HepG2 (cell line): ENCODE data around the gene THADA. TPM values are rescaled to one million over a fixed set of nuclear protein-coding genes. Genes with fewer than 3 reads are reported as not detected.

Experiments
- ATAC-seq: fragments of 200-7000 bp; cut with Tn5 transposase; 3 replicates; pipeline ENCODE4 v1.9.1; 2020; ENCODE audit warnings: mild to moderate bottlenecking, moderate library complexity
- BruUV-seq: library from RNA; stranded (reverse); fragments of 400-500 nt; replicated peaks from 2 replicates; lab custom pipeline; 2021; lab: Mats Ljungman, UMichigan
- CTCF ChIA-PET: fragments of 300-600 bp; formaldehyde crosslinking; extraction: SDS; loops from one replicate; lab custom pipeline; 2021; ENCODE audit warnings: low total read pairs, inconsistent platforms, low intra/inter-chr PET ratio; lab: Yijun Ruan, JAX
- POLR2A ChIA-PET: fragments of 350-600 bp; sonication (Branson Sonifier 250); formaldehyde crosslinking; loops from one replicate; lab custom pipeline; 2020; ENCODE audit warnings: antibody characterized with exemption, inconsistent platforms; lab: Yijun Ruan, JAX
- DNase-seq: peaks from one replicate; pipeline ENCODE4 v3.0.0-alpha.2; 2015; ENCODE audit warnings: low spot score
- FAIRE-seq: peaks from 3 replicates; lab custom pipeline; 2011; peaks lifted over from hg19 to GRCh38; lab: Jason Lieb, UNC
- H2AFZ ChIP-seq: one replicate; pipeline ENCODE4 v1.6.1; 2011; ENCODE audit warnings: low read length, inconsistent platforms
- H3K27ac ChIP-seq: fragments of 300-600 bp; 3 replicates; pipeline ENCODE4 v1.8.0; 2011; ENCODE audit warnings: mixed run types, mild to moderate bottlenecking, mixed read lengths, low read length, inconsistent platforms; ENCODE audit not compliant: insufficient read depth; ENCODE audit errors: extremely low read length
- H3K27me3 ChIP-seq, 2 experiments: fragments of 200-600 bp in 1 of 2; 2 replicates in 1 of 2; 3 replicates in 1 of 2; pipeline versions ENCODE4 v1.6.0 to v1.8.0; 2011; ENCODE audit warnings: low read length in 2 of 2, mild to moderate bottlenecking in 2 of 2, moderate library complexity in 2 of 2, inconsistent platforms in 1 of 2; ENCODE audit not compliant: insufficient read depth in 2 of 2, control insufficient read depth in 1 of 2
- H3K36me3 ChIP-seq, 2 experiments: fragments of 200-600 bp in 1 of 2; replicated peaks in 1 of 2; 2 replicates in 1 of 2; 3 replicates in 1 of 2; pipeline versions ENCODE4 v1.5.1 to v1.8.0; 2011; ENCODE audit warnings: low read length in 2 of 2, inconsistent platforms in 1 of 2; ENCODE audit not compliant: insufficient read depth in 2 of 2, control insufficient read depth in 1 of 2
- H3K4me1 ChIP-seq: 2 replicates; pipeline ENCODE4 v1.5.1; 2012; ENCODE audit warnings: low read length, inconsistent platforms; ENCODE audit not compliant: insufficient read depth
- H3K4me2 ChIP-seq: 2 replicates; pipeline ENCODE4 v1.6.0; 2011; ENCODE audit warnings: low read depth, low read length, inconsistent platforms
- H3K4me3 ChIP-seq, 3 experiments: fragments of 200-600 bp in 1 of 3; sonication (generic), shearing (Covaris generic) in 1 of 3; replicated peaks in 1 of 3; 2 replicates each; pipeline ENCODE4 v1.5.1; 2011 to 2016; ENCODE audit warnings: low read length in 3 of 3, inconsistent platforms in 2 of 3, low read depth in 2 of 3, mild to moderate bottlenecking in 2 of 3, control low read depth in 1 of 3, mixed read lengths in 1 of 3; ENCODE audit not compliant: insufficient read depth in 1 of 3
- H3K79me2 ChIP-seq: one replicate; pipeline ENCODE4 v1.6.1; 2011; ENCODE audit warnings: low read length, inconsistent platforms; ENCODE audit not compliant: insufficient read depth
- H3K9ac ChIP-seq: 2 replicates; pipeline ENCODE4 v1.6.0; 2011; ENCODE audit warnings: mild to moderate bottlenecking, low read depth, low read length, inconsistent platforms; ENCODE audit not compliant: insufficient read depth
- H3K9me3 ChIP-seq: 2 replicates; pipeline ENCODE4 v1.5.1; 2012; ENCODE audit warnings: mild to moderate bottlenecking, low read length
- H4K20me1 ChIP-seq: 2 replicates; pipeline ENCODE4 v1.6.0; 2011; ENCODE audit warnings: inconsistent platforms, mild to moderate bottlenecking, low read length, moderate library complexity; ENCODE audit not compliant: insufficient read depth
- ETV6 ChIP-seq: sonication (generic); formaldehyde crosslinking; conservative IDR thresholded peaks from 2 replicates; pipeline ENCODE4 v1.4.0; 2020; ENCODE audit warnings: missing genetic modification reagents
- IKZF4 ChIP-seq: sonication (generic); formaldehyde crosslinking; IDR thresholded peaks from 2 replicates; pipeline ENCODE4 v1.5.1; 2020; ENCODE audit warnings: borderline replicate concordance, mild to moderate bottlenecking, low read depth, missing genetic modification reagents; ENCODE audit errors: not compliant biosample characterization
- NFE2L2 ChIP-seq: fragments of 150-350 bp; IDR thresholded peaks from 2 replicates; pipeline ENCODE4 v1.6.1; 2014; ENCODE audit warnings: low read length
- NR0B2 ChIP-seq: sonication (generic); formaldehyde crosslinking; IDR thresholded peaks from 2 replicates; pipeline ENCODE4 v1.4.0; 2020; ENCODE audit warnings: mild to moderate bottlenecking, missing genetic modification reagents
- PAX8 ChIP-seq: sonication (generic); formaldehyde crosslinking; IDR thresholded peaks from 2 replicates; pipeline ENCODE4 v1.8.0; 2022; ENCODE audit warnings: mild to moderate bottlenecking, missing genetic modification reagents, borderline replicate concordance
- PRPF4 ChIP-seq: fragments of 200-400 bp; formaldehyde crosslinking; IDR thresholded peaks from 2 replicates; pipeline ENCODE4 v1.6.1; 2016; ENCODE audit warnings: low read length, low read depth; ENCODE audit not compliant: poor library complexity, severe bottlenecking
- SP140L ChIP-seq: sonication (generic); formaldehyde crosslinking; IDR thresholded peaks from 2 replicates; pipeline ENCODE4 v1.4.0; 2020; ENCODE audit warnings: missing genetic modification reagents, borderline replicate concordance
- SP5 ChIP-seq: IDR thresholded peaks from 2 replicates; pipeline ENCODE4 v1.6.1; 2016; ENCODE audit warnings: low read depth, borderline replicate concordance
- TEAD3 ChIP-seq: optimal IDR thresholded peaks from 2 replicates; pipeline ENCODE3; 2016; ENCODE audit warnings: borderline replicate concordance
- TOPORS ChIP-seq: sonication (generic); formaldehyde crosslinking; IDR thresholded peaks from 2 replicates; pipeline ENCODE4 v1.8.0; 2023; ENCODE audit warnings: mild to moderate bottlenecking, missing genetic modification reagents
- ZKSCAN5 ChIP-seq: sonication (generic); formaldehyde crosslinking; IDR thresholded peaks from 2 replicates; pipeline ENCODE4 v1.5.1; 2020; ENCODE audit warnings: mild to moderate bottlenecking, missing genetic modification reagents
- ZNF180 ChIP-seq: sonication (generic); formaldehyde crosslinking; IDR thresholded peaks from 2 replicates; pipeline ENCODE4 v1.4.0; 2020; ENCODE audit warnings: low read depth, missing genetic modification reagents, borderline replicate concordance
- ZNF207 ChIP-seq: fragments of 450-650 bp; IDR thresholded peaks from 2 replicates; pipeline ENCODE4 v1.6.1; 2016; ENCODE audit warnings: antibody characterized with exemption, borderline replicate concordance
- ZNF230 ChIP-seq: sonication (generic); formaldehyde crosslinking; IDR thresholded peaks from 2 replicates; pipeline ENCODE4 v1.4.0; 2020; ENCODE audit warnings: mild to moderate bottlenecking, missing genetic modification reagents
- ZNF3 ChIP-seq: IDR thresholded peaks from 2 replicates; pipeline ENCODE4 v1.7.0; 2017; ENCODE audit warnings: inconsistent platforms
- ZNF446 ChIP-seq: sonication (generic); formaldehyde crosslinking; IDR thresholded peaks from 2 replicates; pipeline ENCODE4 v1.5.0; 2020; ENCODE audit warnings: mild to moderate bottlenecking, missing genetic modification reagents
- ZNF557 ChIP-seq: sonication (generic); formaldehyde crosslinking; IDR thresholded peaks from 2 replicates; pipeline ENCODE4 v1.4.0; 2020; ENCODE audit warnings: missing genetic modification reagents
- ZNF614 ChIP-seq: IDR thresholded peaks from 2 replicates; pipeline ENCODE4 v1.6.1; 2018; ENCODE audit warnings: missing biosample characterization, missing genetic modification reagents, inconsistent platforms, borderline replicate concordance
- ZNF652 ChIP-seq: IDR thresholded peaks from 2 replicates; pipeline ENCODE4 v1.6.1; 2016; ENCODE audit warnings: low read depth, borderline replicate concordance
- ZNF737 ChIP-seq: sonication (generic); formaldehyde crosslinking; IDR thresholded peaks from 2 replicates; pipeline ENCODE4 v1.5.0; 2020; ENCODE audit warnings: missing genetic modification reagents, mild to moderate bottlenecking, borderline replicate concordance
- WGBS: methylation state at CpG from one replicate; pipeline ENCODE4 v1.1.6; 2017; ENCODE audit warnings: low lambda C conversion rate; 5-methylcytosine and 5-hydroxymethylcytosine counted together
- in situ Hi-C: cut with HindIII; loops from 2 replicates; pipeline ENCODE4 v1.10.0; 2017; ENCODE audit warnings: low pct_unique_long_range_greater_than_20kb; ENCODE audit not compliant: extremely low pct_ligation_motif_present
- intact Hi-C: fragments of 100-400 bp; cut with micrococcal nuclease; formaldehyde crosslinking; loops from one replicate; pipeline ENCODE4 v1.10.0; 2022; ENCODE audit not compliant: unreplicated experiment
- polyA plus RNA-seq, 8 experiments: library from polyadenylated mRNA; depleted of rRNA in 3 of 8; stranded (reverse) in 7 of 8; unstranded in 1 of 8; fragments of >200 nt; fragmentation: Illumina TruSeq in 4 of 8; extraction: Trizol in 4 of 8; gene quantifications; 2 replicates each; pipeline versions ENCODE4 v1.2.1 to v1.2.3, GENCODE V29; 2011 to 2016; ENCODE audit warnings: low read depth in 4 of 8, missing spikeins in 1 of 8, mixed read lengths in 1 of 8; ENCODE audit not compliant: insufficient read depth in 1 of 8
- total RNA-seq, 5 experiments: library from RNA; depleted of rRNA; stranded (reverse); fragments of >200 nt; fragmentation: Illumina TruSeq; extraction: Trizol; gene quantifications; 2 replicates each; pipeline ENCODE4 v1.2.3, GENCODE V29; 2016; ENCODE audit warnings: low read depth in 1 of 5
- TF ChIP-seq, protein P1 (sequence below): sonication (generic); formaldehyde crosslinking; IDR thresholded peaks from 2 replicates; pipeline ENCODE4 v1.5.0; 2020; ENCODE audit warnings: mild to moderate bottlenecking, missing genetic modification reagents
- TF ChIP-seq, protein P2 (sequence below): sonication (generic); IDR thresholded peaks from 2 replicates; pipeline ENCODE4 v1.6.1; 2016; ENCODE audit warnings: low read depth, borderline replicate concordance

THADA gene
- total and polyA plus RNA-seq, 2 of the 13 experiments (the other 11 are each of a cell fraction or from before 2014, with no cell fraction given): 12.7 to 21.7 TPM

DNA sequence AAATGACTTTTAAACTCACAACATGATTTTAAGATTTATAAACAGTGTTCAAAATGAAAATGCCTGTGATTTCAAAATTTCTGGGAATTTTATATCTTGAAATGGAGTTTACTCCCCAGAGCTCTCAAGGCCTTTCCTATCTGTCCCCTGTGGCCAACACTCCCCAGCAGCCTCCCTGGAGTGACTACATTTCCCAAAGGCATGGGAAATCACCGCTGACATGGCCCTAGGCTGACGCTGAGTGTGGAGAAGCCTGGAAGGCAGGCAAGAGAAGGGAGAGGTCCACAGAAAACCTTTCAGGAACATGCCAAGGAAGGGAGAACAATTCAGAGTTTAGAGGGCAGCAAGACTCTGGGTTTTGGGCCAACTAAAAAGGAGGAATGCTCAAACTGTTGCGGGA is 349.2 kb downstream of the THADA start:
- in situ Hi-C loops: no loop called here

GRCh38 chr2:43241558-43241957 is 354.3 kb downstream of the THADA start:
- 96% methylated on average over 10 of the region's 10 CpGs for WGBS
- in situ Hi-C loops (no loop called here), intact Hi-C loops (no loop called here)
- Histone ChIP-seq H3K9ac (no peak overlapping the region), H3K4me2 (no peak overlapping the region), H3K4me3 (no peak overlapping the region), H2AFZ (no peak overlapping the region), H4K20me1 (no peaks in the 10 kb centered on the region), H3K27ac (no peak overlapping the region), H3K27me3 (no peaks in the 10 kb centered on the region), H3K4me1 (no peaks in the 10 kb centered on the region), H3K36me3 (peaks cover 0 to 15% of the 10 kb centered on the region in 2 experiments; a peak in 1 of 5 replicates), H3K9me3 (no peaks in the 10 kb centered on the region), H3K79me2 (no peaks in the 10 kb centered on the region)
- FAIRE-seq (no peak), ATAC-seq (no peak), DNase-seq (no peak)
- ChIA-PET POLR2A (no interaction called here), CTCF (no interaction called here)
- no TSS peak for BruUV-seq
- TF ChIP-seq PAX8 (CRISPR knock-in tag) (no peak), ETV6 (no peak), ZNF230 (CRISPR knock-in tag) (no peak), TEAD3 (CRISPR knock-in tag) (no peak), ZNF737 (CRISPR knock-in tag) (no peak), IKZF4 (CRISPR knock-in tag) (no peak), ZNF446 (CRISPR knock-in tag) (no peak), PRPF4 (no peak), ZNF652 (CRISPR knock-in tag) (no peak), ZNF557 (CRISPR knock-in tag) (no peak), TOPORS (no peak), ZNF207 (no peak)
- TF ChIP-seq, protein P1, sequence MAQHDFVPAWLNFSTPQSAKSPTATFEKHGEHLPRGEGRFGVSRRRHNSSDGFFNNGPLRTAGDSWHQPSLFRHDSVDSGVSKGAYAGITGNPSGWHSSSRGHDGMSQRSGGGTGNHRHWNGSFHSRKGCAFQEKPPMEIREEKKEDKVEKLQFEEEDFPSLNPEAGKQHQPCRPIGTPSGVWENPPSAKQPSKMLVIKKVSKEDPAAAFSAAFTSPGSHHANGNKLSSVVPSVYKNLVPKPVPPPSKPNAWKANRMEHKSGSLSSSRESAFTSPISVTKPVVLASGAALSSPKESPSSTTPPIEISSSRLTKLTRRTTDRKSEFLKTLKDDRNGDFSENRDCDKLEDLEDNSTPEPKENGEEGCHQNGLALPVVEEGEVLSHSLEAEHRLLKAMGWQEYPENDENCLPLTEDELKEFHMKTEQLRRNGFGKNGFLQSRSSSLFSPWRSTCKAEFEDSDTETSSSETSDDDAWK (CRISPR knock-in tag): no peak
- TF ChIP-seq, protein P2, sequence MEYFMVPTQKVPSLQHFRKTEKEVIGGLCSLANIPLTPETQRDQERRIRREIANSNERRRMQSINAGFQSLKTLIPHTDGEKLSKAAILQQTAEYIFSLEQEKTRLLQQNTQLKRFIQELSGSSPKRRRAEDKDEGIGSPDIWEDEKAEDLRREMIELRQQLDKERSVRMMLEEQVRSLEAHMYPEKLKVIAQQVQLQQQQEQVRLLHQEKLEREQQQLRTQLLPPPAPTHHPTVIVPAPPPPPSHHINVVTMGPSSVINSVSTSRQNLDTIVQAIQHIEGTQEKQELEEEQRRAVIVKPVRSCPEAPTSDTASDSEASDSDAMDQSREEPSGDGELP: no peak

More for the DNA sequence above, 349.2 kb downstream of the THADA start:
- ChIA-PET CTCF (no interaction called here), POLR2A (no interaction called here)
- TF ChIP-seq ZNF3 (CRISPR knock-in tag) (no peak), ZNF180 (CRISPR knock-in tag) (no peak), NR0B2 (CRISPR knock-in tag) (no peak), SP5 (CRISPR knock-in tag) (no peak), ZNF614 (CRISPR knock-in tag) (no peak), ZKSCAN5 (CRISPR knock-in tag) (no peak), NFE2L2 (no peak), SP140L (no peak)
- DNase-seq (no peak), ATAC-seq (no peak), FAIRE-seq (no peak)
- H3K36me3 ChIP-seq: peaks cover 0 to 15% of the 10 kb centered on the region in 2 experiments; a peak in 1 of 5 replicates
- no peak overlapping the region for H3K9ac ChIP-seq
- H3K9me3 ChIP-seq: no peaks in the 10 kb centered on the region
- H3K79me2 ChIP-seq: no peaks in the 10 kb centered on the region
- H2AFZ ChIP-seq: no peak overlapping the region
- intact Hi-C loops: no loop called here
- no peak overlapping the region for H3K27ac ChIP-seq
- WGBS: 97% methylated on average over 3 of the region's 3 CpGs
- peaks cover 10% of the 10 kb centered on the region for H3K4me1 ChIP-seq
- H3K4me2 ChIP-seq: no peak overlapping the region
- H3K4me3 ChIP-seq: no peak overlapping the region
- H4K20me1 ChIP-seq: no peaks in the 10 kb centered on the region
- no peaks in the 10 kb centered on the region for H3K27me3 ChIP-seq
- BruUV-seq: no TSS peak
